IMR-90 (cell line): ENCODE results near the gene GPER1.

ENCODE experiments used
- BHLHE40 ChIP-seq: fragments of 150-350 bp; IDR thresholded peaks from 2 replicates; pipeline ENCODE4 v1.6.1; 2016; ENCODE audit warnings: mild to moderate bottlenecking, low read depth, low read length
- CHD1 ChIP-seq: IDR thresholded peaks from 2 replicates; pipeline ENCODE4 v1.6.1; 2012; ENCODE audit warnings: low read depth, low read length, improper control_type of control experiment
- CTCF ChIP-seq: conservative IDR thresholded peaks from 2 replicates; pipeline ENCODE4 v1.5.1; 2012; ENCODE audit warnings: mild to moderate bottlenecking, low read depth, low read length, improper control_type of control experiment

- TF ChIP-seq CTCF (no peak), BHLHE40 (no peak), CHD1 (no peak)
These were observed 43.8 kb downstream of the GPER1 start for GRCh38 chr7:1131471-1132265.
